HG03066 (cell line): ENCODE measurements around the gene MRPS25.

ENCODE experiments used
- ATAC-seq: cut with Tn5 transposase; IDR thresholded peaks from one replicate; pipeline ENCODE4 v1.9.1; 2021; ENCODE audit warnings: low read depth; ENCODE audit not compliant: unreplicated experiment

Gene MRPS25

DNA sequence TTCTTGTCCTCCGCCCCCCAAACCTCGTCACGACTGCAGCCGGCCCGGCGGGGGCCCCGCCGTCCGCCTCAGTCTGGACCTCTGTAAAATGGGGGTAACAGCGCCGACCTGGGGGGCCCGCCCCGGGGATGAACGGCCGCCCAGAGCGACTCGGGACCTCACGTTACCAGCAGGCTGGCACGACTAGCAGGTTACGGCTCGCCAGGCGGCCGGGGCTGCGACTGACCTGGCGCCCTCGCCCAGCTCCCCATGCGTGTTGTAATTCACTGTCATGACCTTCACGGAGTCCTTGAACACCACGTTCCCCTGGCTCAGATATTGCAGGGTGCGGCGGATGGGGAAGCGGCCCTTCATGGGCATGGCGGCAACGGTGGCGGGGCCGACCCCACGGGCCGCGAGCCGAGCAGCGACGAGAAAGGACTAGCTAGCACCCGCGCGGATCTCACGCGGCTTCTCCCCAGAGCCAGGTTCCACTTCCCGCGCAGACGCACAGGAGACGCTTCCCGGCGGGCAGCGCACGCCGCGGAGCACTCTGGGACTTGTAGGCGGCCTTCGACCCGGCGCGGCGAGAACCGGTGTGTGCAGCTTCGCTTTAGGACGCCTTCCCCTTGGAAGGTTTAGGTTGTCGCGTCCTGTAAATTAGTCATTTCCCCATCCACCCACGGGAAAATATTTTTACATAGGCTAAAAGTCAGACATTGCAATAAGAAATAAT lies at the start of gene MRPS25:
TSS of gene MRPS25 (minus strand) at position 481 of the 715 bp plus-strand sequence. CDS start at position 360, 121 bp downstream.
- peak; percentile 98 for ATAC-seq

GRCh38 chr3:15113884-15114283 lies 48.8 kb upstream of the MRPS25 start:
- no peak for ATAC-seq

- ATAC-seq: no peak
Observed at GRCh38 chr3:15113471-15113870, 48.4 kb upstream of the MRPS25 start.

- ATAC-seq: no peak
Observed at GRCh38 chr3:15112011-15112410, 46.9 kb upstream of the MRPS25 start.

DNA sequence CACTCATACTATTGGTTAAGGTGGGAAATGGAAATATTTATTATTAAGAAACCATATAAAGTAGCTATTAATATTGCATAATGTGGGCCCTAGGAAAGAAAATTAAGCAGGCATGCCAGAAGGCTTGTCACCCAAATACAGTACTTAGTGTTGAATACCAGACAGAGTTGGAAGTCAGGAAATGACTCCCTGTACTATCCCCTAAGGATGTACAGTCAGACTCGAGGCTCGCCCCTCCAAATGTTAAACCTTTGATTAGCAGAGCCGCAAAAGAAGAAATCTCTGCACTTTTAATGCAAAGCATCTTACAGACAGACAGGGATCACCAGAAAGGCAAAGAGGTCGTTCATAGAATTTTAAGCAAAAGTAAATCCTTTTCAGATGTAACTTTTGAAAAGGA lies 45.1 kb upstream of the MRPS25 start:
- ATAC-seq: no peak

DNA sequence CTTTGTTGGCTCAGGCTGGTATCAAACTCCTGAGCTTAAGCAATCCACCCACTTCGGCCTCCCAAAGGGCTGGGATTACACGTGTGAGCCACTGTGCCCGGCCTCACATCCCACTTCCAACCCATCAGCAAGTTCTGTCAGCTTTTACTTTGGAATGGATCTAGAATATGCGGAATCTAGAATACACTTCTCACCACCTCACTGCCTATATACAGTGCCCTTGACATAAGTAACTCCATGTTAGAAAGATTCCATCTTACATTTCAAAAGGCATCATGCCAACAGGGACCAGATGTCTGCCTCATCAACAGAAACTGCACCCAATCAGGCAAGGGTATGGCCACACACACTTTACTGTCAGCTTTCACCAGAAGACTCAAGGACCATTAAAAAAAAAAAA lies 43.8 kb upstream of the MRPS25 start:
- ATAC-seq: no peak

DNA sequence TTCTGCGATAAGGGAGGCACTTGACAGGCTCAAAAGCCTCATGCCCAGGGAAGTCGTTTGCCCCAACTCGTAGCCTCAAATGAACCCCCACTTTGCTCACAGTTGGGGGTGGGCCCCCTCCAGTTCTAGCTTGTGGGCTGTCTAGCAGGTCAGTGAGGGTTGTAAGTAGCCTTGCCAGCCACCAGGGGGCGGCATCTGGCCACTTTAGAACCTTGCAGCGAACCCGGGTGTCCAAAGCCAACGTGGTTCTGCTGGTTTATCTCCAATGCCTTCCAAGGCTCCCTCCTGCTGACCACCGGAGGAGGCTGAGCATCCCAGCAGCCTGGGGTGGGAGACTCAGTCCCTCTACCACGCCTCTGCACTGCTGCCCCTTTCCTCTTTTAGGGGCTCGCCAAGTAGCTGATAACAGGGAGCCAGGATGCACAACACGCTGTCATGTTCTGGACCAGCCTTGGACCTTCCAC lies 43.0 kb upstream of the MRPS25 start:
- ATAC-seq: peak; percentile 84

- no peak for ATAC-seq
Observed at GRCh38 chr3:15107075-15107947, 42.2 kb upstream of the MRPS25 start.

DNA sequence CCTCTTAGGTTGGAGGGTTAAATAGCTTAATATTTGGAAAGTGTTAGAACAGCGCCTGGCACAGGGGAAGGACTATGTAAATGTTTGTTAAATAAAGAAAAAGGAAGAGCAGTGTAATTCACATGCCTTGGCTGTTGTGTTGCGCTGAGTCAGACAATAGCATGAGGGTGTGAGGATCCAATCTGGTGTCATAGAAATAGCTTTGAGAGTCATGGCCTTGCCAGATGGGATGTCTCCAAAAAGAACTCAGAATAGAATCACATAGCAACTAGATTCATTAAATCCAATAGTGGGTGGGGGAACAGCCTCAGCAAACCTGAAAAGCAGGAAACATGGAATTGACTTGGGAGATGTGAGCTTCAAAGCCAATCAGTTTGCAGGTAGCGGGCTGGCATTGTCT lies 37.7 kb upstream of the MRPS25 start:
- ATAC-seq: no peak

DNA sequence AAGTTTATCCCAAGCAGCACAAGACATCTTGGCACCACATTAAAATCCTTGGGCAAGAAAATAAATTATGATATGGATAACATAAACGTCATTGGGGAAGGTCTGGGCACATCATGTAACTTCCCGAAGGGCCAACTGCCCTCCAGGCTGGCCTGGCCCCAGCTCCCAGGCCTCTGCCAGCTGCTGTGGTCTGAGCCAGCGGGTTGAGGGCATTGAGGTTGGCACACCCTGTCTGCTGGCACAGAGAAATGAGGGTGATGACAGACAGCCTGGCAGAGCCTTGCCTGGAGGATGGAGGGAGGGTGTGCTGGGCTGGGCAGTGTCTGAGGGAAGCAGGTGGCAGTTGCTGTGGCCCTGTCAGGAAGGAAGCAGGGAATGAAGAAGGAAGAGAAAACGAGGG lies 37.1 kb upstream of the MRPS25 start:
- ATAC-seq: no peak

DNA sequence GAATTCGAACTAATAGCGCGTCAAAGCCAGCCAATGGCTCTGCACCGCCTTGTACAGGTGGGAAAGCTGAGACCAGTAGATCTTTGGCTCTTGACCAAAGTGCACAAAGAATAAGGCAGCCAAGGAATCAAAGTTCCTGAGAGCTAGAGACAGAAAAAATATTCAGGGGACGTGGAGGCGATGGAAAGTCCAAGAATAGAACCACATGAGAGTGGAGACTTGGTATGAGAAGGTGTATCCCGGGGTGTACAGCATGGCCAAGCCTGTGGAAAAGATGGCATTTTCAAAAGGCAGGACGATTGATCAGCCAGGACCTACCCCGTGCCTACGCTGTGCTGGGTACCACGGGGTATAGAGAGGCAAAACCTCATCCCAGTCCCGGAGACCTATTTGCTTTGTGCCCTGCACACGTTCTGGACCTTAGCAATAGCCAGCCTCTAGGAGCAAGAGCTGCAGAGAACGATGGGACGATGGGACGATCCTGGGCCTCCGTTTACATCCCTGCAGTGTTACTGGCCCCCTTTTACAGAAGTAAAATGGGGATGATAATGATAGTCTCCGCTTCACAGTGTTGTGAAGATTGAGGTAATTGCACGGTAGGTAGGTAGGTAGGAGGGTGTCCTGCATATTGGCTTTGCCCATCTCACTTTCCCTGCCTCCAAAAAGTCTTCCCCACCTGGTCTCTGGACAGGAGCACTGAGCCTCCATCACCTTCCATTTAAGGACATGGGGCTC lies 34.4 kb upstream of the MRPS25 start:
- peak; percentile 22 for ATAC-seq

- peak; percentile 86 for ATAC-seq
Observed at GRCh38 chr3:15098503-15099363, 33.6 kb upstream of the MRPS25 start, which contains the start of gene RBSN. Gene RBSN (minus strand): TSS chr3:15099148. CDS start chr3:15096120, 3,028 bp downstream.

GRCh38 chr3:15097891-15098290 lies 32.8 kb upstream of the MRPS25 start:
- no peak for ATAC-seq

DNA sequence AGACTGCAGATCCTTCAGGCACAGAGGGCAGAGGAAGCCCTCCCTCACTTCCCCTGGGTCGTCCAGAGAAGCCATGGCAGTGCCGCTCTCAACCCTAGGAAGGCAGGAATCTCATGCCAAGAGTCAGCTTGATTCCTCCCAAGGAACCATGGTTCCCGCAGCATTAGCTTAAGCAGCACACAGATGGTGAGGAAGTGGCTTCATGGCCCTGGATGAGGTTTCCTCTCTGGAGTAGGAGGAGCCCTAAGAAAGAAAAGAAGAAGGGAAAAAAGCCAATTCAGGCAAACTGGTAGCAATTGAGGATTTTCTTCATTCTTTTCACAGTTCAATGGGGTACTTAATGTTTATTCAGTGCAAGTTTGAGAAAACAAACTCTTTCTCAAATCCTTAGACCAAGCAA lies 30.9 kb upstream of the MRPS25 start:
- ATAC-seq: no peak

DNA sequence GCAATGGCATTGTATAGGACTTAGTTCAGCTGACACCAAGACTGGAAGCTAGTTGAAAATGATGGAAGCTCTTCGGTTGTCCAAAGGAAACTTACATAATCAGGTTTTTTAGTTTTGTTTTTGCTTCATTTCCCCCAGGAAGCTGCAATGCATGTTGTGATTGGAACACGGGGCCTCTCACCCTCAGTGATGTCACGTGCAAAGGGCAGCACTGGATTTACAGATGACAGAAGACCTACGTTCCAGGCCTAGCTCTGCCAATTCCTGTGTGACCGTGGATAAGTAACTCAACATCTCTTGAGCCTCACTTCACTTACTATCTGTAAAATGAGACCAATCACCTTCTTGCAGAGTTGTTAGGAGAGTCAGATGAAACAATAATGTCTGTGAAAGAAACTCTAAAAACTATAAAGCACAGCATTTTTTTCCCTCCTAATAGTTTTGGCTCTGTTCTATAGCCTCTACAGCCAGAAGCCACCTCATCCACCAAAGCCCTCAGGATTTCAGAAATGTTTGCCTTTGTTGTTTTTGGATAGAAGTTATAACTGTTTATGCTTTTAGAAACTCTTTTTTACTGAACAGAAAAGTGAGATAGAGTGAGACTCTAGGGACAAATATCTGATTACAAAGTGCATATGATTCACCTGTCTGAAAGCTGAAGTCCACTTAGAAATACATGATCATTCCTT lies 29.2 kb upstream of the MRPS25 start:
- ATAC-seq: no peak

- ATAC-seq: no peak
Observed at GRCh38 chr3:15092686-15093085, 27.6 kb upstream of the MRPS25 start.

- no peak for ATAC-seq
Observed at GRCh38 chr3:15091575-15091974, 26.5 kb upstream of the MRPS25 start.

GRCh38 chr3:15089201-15089600 lies 24.1 kb upstream of the MRPS25 start:
- no peak for ATAC-seq

DNA sequence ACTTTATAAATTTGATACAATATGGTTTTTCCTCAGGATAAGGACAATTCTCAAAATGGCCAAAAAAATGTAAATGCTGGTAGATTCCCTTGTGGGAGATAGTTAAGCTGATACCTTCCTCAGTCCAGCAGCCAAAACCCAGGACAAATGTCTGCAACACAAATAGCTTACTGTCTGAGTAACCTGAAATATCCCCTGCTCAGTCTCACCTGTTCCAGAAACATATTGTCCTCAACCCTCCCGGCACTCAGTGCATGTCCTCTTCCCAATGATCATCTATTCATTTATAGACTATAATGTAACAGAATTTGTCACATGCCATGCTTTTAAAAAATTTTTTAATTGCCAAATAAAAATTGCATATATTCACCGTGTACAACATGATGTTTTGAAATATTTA lies 21.6 kb upstream of the MRPS25 start:
- ATAC-seq: no peak
